ENCODE measurements around the gene FAM149A.

DNA sequence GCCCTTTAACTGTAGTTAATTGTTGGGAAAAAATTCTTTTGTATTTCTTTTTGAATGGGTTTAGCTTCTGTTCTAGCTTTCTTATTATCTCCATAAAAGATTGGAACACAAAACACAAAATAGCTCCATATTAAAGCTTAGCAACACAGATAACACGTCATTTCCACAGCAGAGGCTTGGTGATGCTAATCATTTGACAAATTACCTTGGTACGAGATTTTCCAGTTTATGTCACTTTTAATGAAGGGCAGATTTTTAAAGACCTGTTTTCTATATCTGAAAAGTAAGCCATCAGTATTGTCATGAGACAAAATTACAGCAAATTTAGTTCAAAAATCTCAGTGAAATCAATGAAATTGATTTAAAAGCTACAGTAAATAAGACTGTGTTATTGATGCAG is 27.4 kb downstream of the FAM149A start:
- TF ChIP-seq, protein P1, sequence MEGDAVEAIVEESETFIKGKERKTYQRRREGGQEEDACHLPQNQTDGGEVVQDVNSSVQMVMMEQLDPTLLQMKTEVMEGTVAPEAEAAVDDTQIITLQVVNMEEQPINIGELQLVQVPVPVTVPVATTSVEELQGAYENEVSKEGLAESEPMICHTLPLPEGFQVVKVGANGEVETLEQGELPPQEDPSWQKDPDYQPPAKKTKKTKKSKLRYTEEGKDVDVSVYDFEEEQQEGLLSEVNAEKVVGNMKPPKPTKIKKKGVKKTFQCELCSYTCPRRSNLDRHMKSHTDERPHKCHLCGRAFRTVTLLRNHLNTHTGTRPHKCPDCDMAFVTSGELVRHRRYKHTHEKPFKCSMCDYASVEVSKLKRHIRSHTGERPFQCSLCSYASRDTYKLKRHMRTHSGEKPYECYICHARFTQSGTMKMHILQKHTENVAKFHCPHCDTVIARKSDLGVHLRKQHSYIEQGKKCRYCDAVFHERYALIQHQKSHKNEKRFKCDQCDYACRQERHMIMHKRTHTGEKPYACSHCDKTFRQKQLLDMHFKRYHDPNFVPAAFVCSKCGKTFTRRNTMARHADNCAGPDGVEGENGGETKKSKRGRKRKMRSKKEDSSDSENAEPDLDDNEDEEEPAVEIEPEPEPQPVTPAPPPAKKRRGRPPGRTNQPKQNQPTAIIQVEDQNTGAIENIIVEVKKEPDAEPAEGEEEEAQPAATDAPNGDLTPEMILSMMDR (IDR thresholded peaks at IDR 0.05; ENCODE audit: insufficient read depth, low read depth, low read length), result no peak
- no peak for TF ChIP-seq EZH2 (IDR thresholded peaks at IDR 0.05; ENCODE audit: insufficient read depth, low read length)
